Measurements from ENCODE around the gene HHAT. TPM values are rescaled to one million over a fixed set of nuclear protein-coding genes. Genes with fewer than 3 reads are reported as not detected.

The HHAT gene
- total RNA-seq, 2 experiments from 2014 or later = 5.2 to 9.5 TPM

- Histone ChIP-seq H3K27ac (ENCODE audit: low read depth, low read length, poor library complexity, severe bottlenecking) (no peak overlapping the region), H3K4me3 (ENCODE audit: low read depth, low read length, poor library complexity, severe bottlenecking) (no peak overlapping the region), H3K9me3 (ENCODE audit: low read length) (no peaks in the 10 kb centered on the region), H3K9me2 (ENCODE audit: insufficient read depth, low read length) (no peaks in the 10 kb centered on the region), H3K36me3 (ENCODE audit: insufficient read depth, low read length) (no peaks in the 10 kb centered on the region), H2AFZ (ENCODE audit: low read length) (no peak overlapping the region), H3K4me2 (ENCODE audit: low read length) (no peak overlapping the region), H3K4me1 (ENCODE audit: insufficient read depth, low read length, poor library complexity, severe bottlenecking) (no peaks in the 10 kb centered on the region), H4K20me1 (ENCODE audit: insufficient read depth, low read length) (no peaks in the 10 kb centered on the region), H3K79me2 (ENCODE audit: insufficient read depth, low read depth, low read length) (no peaks in the 10 kb centered on the region)
- CTCF ChIA-PET (ENCODE audit: unreplicated experiment) = interaction anchor here (1.0 kb wide), 1 partner anchor 16 kb away, joined by 3 read pairs; no protein-coding TSS in a partner anchor
- no TSS peak for BruUV-seq (replicated peaks)
- intact Hi-C loops (cut with micrococcal nuclease; ENCODE audit: unreplicated experiment) = no loop called here
- POLR2A ChIA-PET = interaction anchor here (1.2 kb wide), 1 partner anchor 11 kb away, joined by 3 read pairs; no protein-coding TSS in a partner anchor
- TF ChIP-seq EZH2phosphoT487 (IDR thresholded peaks at IDR 0.05; ENCODE audit: borderline replicate concordance, low read depth, low read length) (no peak), CTCF (conservative IDR thresholded peaks at IDR 0.05; ENCODE audit: low read length) (no peak)
- no peak for DNase-seq (ENCODE audit: low spot score)
Measured at GRCh38 chr1:210551899-210552298, 223.2 kb downstream of the HHAT start.

DNA sequence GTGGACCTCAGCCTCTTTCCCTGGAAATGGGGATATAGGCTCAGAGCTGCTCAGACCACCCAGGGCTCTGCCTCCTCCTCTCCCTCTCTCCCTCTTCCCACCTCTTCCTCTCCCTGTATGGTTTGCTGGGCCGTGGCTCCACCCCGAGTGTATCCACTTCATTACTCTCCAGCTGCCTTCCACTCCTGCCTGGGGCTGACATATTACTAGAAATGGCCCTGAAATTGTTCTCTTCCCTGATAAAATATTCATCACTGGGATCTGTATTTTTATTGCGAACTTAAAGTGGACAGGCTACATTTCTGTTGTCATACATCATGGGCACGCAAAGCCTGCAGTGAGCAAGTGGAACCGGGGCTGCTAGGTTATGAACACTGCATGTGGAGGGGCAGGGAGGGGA, 225.0 kb downstream of the HHAT start:
- Histone ChIP-seq H4K20me1 (ENCODE audit: insufficient read depth, low read length) (no peaks in the 10 kb centered on the region), H3K79me2 (ENCODE audit: insufficient read depth, low read depth, low read length) (no peaks in the 10 kb centered on the region), H3K27ac (ENCODE audit: low read depth, low read length, poor library complexity, severe bottlenecking) (no peak overlapping the region), H2AFZ (ENCODE audit: low read length) (no peak overlapping the region), H3K4me1 (ENCODE audit: insufficient read depth, low read length, poor library complexity, severe bottlenecking) (no peaks in the 10 kb centered on the region), H3K9me2 (ENCODE audit: insufficient read depth, low read length) (no peaks in the 10 kb centered on the region), H3K9me3 (ENCODE audit: low read length) (no peaks in the 10 kb centered on the region), H3K4me3 (ENCODE audit: low read depth, low read length, poor library complexity, severe bottlenecking) (no peak overlapping the region), H3K4me2 (ENCODE audit: low read length) (no peak overlapping the region), H3K36me3 (ENCODE audit: insufficient read depth, low read length) (no peaks in the 10 kb centered on the region)
- TF ChIP-seq EZH2phosphoT487 (IDR thresholded peaks at IDR 0.05; ENCODE audit: borderline replicate concordance, low read depth, low read length) (no peak), CTCF (conservative IDR thresholded peaks at IDR 0.05; ENCODE audit: low read length) (no peak)
- CTCF ChIA-PET (ENCODE audit: unreplicated experiment) = no interaction called here
- BruUV-seq (replicated peaks) = no TSS peak
- no peak for DNase-seq (ENCODE audit: low spot score)
- intact Hi-C loops (cut with micrococcal nuclease; ENCODE audit: unreplicated experiment) = no loop called here
- POLR2A ChIA-PET = interaction anchor here (0.9 kb wide), 1 partner anchor 18 kb away, joined by 3 read pairs; no protein-coding TSS in a partner anchor

DNA sequence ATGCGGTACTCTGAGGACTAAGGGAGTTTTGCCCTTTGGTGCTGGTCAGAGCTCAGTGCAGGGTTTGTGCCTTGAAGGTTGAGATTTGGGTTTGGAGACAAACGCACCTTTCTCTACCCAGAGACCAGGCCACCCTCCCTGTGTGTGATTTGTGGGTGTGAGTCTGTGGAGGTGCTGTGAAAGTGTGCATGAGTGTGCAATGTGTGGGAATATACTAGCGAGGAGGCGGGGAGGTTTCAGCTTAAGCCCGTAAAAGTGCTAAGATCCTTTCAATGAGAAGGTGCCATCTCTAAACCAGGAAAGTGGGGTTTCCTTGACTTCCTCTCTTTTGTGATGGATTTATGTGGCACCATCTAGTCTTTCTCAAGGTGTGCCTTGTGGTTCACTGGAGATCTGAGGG, 225.7 kb downstream of the HHAT start:
- H3K4me1 ChIP-seq (ENCODE audit: insufficient read depth, low read length, poor library complexity, severe bottlenecking) = no peaks in the 10 kb centered on the region
- H3K9me2 ChIP-seq (ENCODE audit: insufficient read depth, low read length) = no peaks in the 10 kb centered on the region
- no peak overlapping the region for H3K4me2 ChIP-seq (ENCODE audit: low read length)
- intact Hi-C loops (cut with micrococcal nuclease; ENCODE audit: unreplicated experiment) = no loop called here
- H3K36me3 ChIP-seq (ENCODE audit: insufficient read depth, low read length) = no peaks in the 10 kb centered on the region
- H3K9me3 ChIP-seq (ENCODE audit: low read length) = no peaks in the 10 kb centered on the region
- POLR2A ChIA-PET = no interaction called here
- TF ChIP-seq CTCF (conservative IDR thresholded peaks at IDR 0.05; ENCODE audit: low read length) (no peak), EZH2phosphoT487 (IDR thresholded peaks at IDR 0.05; ENCODE audit: borderline replicate concordance, low read depth, low read length) (no peak)
- BruUV-seq (replicated peaks) = no TSS peak
- H3K79me2 ChIP-seq (ENCODE audit: insufficient read depth, low read depth, low read length) = no peaks in the 10 kb centered on the region
- no peak overlapping the region for H2AFZ ChIP-seq (ENCODE audit: low read length)
- CTCF ChIA-PET (ENCODE audit: unreplicated experiment) = no interaction called here
- no peak overlapping the region for H3K4me3 ChIP-seq (ENCODE audit: low read depth, low read length, poor library complexity, severe bottlenecking)
- no peaks in the 10 kb centered on the region for H4K20me1 ChIP-seq (ENCODE audit: insufficient read depth, low read length)
- no peak overlapping the region for H3K27ac ChIP-seq (ENCODE audit: low read depth, low read length, poor library complexity, severe bottlenecking)
- DNase-seq (ENCODE audit: low spot score) = no peak
